ENCODE measurements around the gene ARMC12.

- TF ChIP-seq POLR2A (IDR thresholded peaks at IDR 0.05) = peak in 1 of 2 donors; percentile 1
- TF ChIP-seq, protein P1, sequence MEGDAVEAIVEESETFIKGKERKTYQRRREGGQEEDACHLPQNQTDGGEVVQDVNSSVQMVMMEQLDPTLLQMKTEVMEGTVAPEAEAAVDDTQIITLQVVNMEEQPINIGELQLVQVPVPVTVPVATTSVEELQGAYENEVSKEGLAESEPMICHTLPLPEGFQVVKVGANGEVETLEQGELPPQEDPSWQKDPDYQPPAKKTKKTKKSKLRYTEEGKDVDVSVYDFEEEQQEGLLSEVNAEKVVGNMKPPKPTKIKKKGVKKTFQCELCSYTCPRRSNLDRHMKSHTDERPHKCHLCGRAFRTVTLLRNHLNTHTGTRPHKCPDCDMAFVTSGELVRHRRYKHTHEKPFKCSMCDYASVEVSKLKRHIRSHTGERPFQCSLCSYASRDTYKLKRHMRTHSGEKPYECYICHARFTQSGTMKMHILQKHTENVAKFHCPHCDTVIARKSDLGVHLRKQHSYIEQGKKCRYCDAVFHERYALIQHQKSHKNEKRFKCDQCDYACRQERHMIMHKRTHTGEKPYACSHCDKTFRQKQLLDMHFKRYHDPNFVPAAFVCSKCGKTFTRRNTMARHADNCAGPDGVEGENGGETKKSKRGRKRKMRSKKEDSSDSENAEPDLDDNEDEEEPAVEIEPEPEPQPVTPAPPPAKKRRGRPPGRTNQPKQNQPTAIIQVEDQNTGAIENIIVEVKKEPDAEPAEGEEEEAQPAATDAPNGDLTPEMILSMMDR (IDR thresholded peaks at IDR 0.05) = no peak
Observed at GRCh38 chr6:35719830-35720733, 16.8 kb upstream of the ARMC12 start.

Data from uterus (tissue), 2 donors.